Measurements from ENCODE around the gene ITGB6.

GRCh38 chr2:160126756-160127155, 73.3 kb downstream of the ITGB6 start:
- no peak for TF ChIP-seq CTCF (IDR thresholded peaks at IDR 0.05; ENCODE audit: low read depth, low read length, poor library complexity, severe bottlenecking)
- no peak for TF ChIP-seq EZH2phosphoT487 (IDR thresholded peaks at IDR 0.05; ENCODE audit: borderline replicate concordance, low read length)

Data from DOHH2 (cell line).